SW 1271 (cell line): ENCODE data around the gene SAMD13.
"Not testable (repeated sequence)": the region's sequence is repeated elsewhere in the genome, so short reads cannot be mapped to it uniquely, and the experiment has no call there.

Experiments used
- DNase-seq, 2 experiments: peaks; one replicate each; lab custom pipeline; 2025; lab: John Stamatoyannopoulos, UW

Gene SAMD13

GRCh38 chr1:84286071-84286470 lies 15.4 kb upstream of the SAMD13 start:
- DNase-seq: no peak

- DNase-seq: not testable (repeated sequence)
Observed at GRCh38 chr1:84287389-84287788, 14.1 kb upstream of the SAMD13 start.

GRCh38 chr1:84289169-84289785 lies 12.2 kb upstream of the SAMD13 start:
- DNase-seq: no peak

GRCh38 chr1:84291882-84292655 lies 9.4 kb upstream of the SAMD13 start:
- DNase-seq: no peak

- no peak for DNase-seq
Observed at GRCh38 chr1:84293766-84294165, 7.7 kb upstream of the SAMD13 start.

GRCh38 chr1:84294751-84295150 lies 6.8 kb upstream of the SAMD13 start:
- no peak for DNase-seq

- no peak for DNase-seq
Observed at GRCh38 chr1:84297546-84298244, 3.8 kb upstream of the SAMD13 start.

- no peak for DNase-seq
Observed at GRCh38 chr1:84298328-84298683, 3.2 kb upstream of the SAMD13 start.

- DNase-seq: peak in 1 of 2 experiments; percentile 45
Observed at GRCh38 chr1:84298684-84299535, 2.6 kb upstream of the SAMD13 start.

- DNase-seq: no peak
Observed at GRCh38 chr1:84299536-84300170, 1.9 kb upstream of the SAMD13 start.

GRCh38 chr1:84300501-84300900 lies 1.0 kb upstream of the SAMD13 start:
- no peak for DNase-seq

GRCh38 chr1:84301785-84302385 lies 377 bp downstream of the SAMD13 start:
- no peak for DNase-seq

GRCh38 chr1:84303314-84303830 lies 1.9 kb downstream of the SAMD13 start:
- DNase-seq: no peak

GRCh38 chr1:84307398-84307797 lies 5.9 kb downstream of the SAMD13 start:
- no peak for DNase-seq

GRCh38 chr1:84311296-84311695 lies 9.8 kb downstream of the SAMD13 start:
- DNase-seq: no peak

- DNase-seq: no peak
Observed at GRCh38 chr1:84319662-84320061, 18.2 kb downstream of the SAMD13 start.

GRCh38 chr1:84327830-84328229 lies 26.3 kb downstream of the SAMD13 start:
- no peak for DNase-seq

GRCh38 chr1:84330125-84330984 lies 28.8 kb downstream of the SAMD13 start:
- no peak for DNase-seq

GRCh38 chr1:84339503-84339902 lies 38.0 kb downstream of the SAMD13 start:
- no peak for DNase-seq

GRCh38 chr1:84344286-84344685 lies 42.8 kb downstream of the SAMD13 start:
- DNase-seq: no peak
